Measurements from ENCODE around the gene OSCAR. TPM values are rescaled to one million over a fixed set of nuclear protein-coding genes. Genes with fewer than 3 reads are reported as not detected.
A peak's percentile ranks its signal among the peaks of the same experiment; 100 is the strongest.

OSCAR gene
- total and polyA plus RNA-seq, 10 of the 15 experiments (the other 5 are each of a cell fraction or from before 2014, with no cell fraction given), result 0.08 to 0.27 (median 0.10) TPM; not detected in 7

DNA sequence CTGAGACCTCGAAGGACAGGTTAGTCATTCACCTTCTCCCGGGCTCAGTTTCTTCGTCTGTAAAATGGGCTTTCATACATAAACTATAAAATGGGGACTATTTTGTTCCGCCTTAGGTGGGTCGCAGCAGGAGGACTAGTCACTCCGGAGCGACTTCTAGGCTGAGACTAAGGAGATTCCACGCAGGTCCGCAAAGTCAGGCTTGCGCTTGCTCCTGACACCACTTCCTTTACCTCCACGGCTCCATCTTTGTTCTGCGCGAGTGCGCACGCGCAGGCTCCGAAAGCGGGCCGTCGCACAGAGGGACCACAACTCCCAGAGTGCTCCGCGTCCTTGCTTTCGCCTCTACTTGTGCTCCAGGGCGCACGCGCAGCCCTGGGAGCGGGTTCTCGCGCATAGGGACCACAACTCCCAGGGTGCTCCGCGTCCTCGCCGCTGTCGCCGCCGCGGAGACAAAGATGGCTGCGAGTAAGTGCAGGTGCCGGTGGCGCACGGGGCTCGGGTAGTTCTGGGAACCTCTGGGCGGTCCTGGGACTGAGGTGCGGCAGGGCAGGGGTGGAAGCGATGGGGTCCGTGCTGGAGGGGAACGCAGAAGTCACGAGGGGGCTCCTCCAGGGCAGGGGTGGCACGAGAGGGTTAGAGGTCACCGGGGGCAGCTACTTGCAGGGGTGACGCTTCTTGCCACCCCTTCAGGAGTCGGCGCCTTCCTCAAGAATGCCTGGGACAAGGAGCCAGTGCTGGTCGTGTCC is 2.0 kb upstream of the OSCAR start, which contains the start of gene NDUFA3:
NDUFA3 (plus strand) TSS at position 435 of the 749 bp plus-strand sequence; CDS start at position 459, 24 bp downstream.
- H3K79me2 ChIP-seq (ENCODE audit: control insufficient read depth, insufficient read depth, low read length), result peaks cover 9% of the 10 kb centered on the region
- no peaks in the 10 kb centered on the region for H4K20me1 ChIP-seq (ENCODE audit: control insufficient read depth, insufficient read depth)
- in situ Hi-C loops (cut with MboI), result no loop called here
- RAD21 ChIA-PET (ENCODE audit: unreplicated experiment), result no interaction called here
- intact Hi-C loops (cut with micrococcal nuclease; ENCODE audit: unreplicated experiment), result loop anchor here (1.0 to 10.0 kb wide), 3 partner anchors 35 to 998 kb away; partner anchors contain the start of genes CNOT3 and ZNF160
- H3K36me3 ChIP-seq (ENCODE audit: control insufficient read depth in 2 of 2, insufficient read depth in 2 of 2, low read length in 1 of 2), result peaks cover 0 to 5% of the 10 kb centered on the region in 2 experiments; a peak in 2 of 4 replicates
- H3K27ac ChIP-seq (ENCODE audit: control insufficient read depth, insufficient read depth), result peak within 1 kb of the TSS; percentile 75
- no peaks in the 10 kb centered on the region for H3K27me3 ChIP-seq (replicated peaks in 1 of 2; ENCODE audit: control insufficient read depth in 2 of 2, insufficient read depth in 2 of 2, low read length in 1 of 2)
- 5% methylated on average over 51 of the region's 54 CpGs for WGBS (ENCODE audit: insufficient coverage, insufficient replicate concordance, low lambda C conversion rate, missing lambda C conversion rate)
- peak within 1 kb of the TSS; percentile 85 for H2AFZ ChIP-seq (ENCODE audit: control insufficient read depth, low read depth, low read length)
- CTCF ChIA-PET, result no interaction called here
- ATAC-seq (peak; percentile 99), FAIRE-seq (peak; percentile 99), DNase-seq (ENCODE audit: low read depth, low spot score) (peak; percentile 95)
- H3K9ac ChIP-seq (ENCODE audit: control insufficient read depth, insufficient read depth, low read length), result peak within 1 kb of the TSS; percentile 84
- H3K9me3 ChIP-seq (replicated peaks; ENCODE audit: control insufficient read depth, insufficient read depth, low read length), result no peaks in the 10 kb centered on the region
- SMC1A ChIA-PET (ENCODE audit: uncharacterized antibody, unreplicated experiment), result interaction anchor here (1.0 kb wide), 2 partner anchors 12 to 16 kb away, joined by 3 read pairs; partner anchors contain the start of gene TFPT
- peak within 1 kb of the TSS; percentile 85 for H3K4me3 ChIP-seq
- POLR2A ChIA-PET, result interaction anchor here (0.5 to 2.1 kb wide), 3 partner anchors 10 to 1663 kb away, joined by 3 to 8 read pairs (median 6); no protein-coding TSS in a partner anchor
- H3K4me1 ChIP-seq (ENCODE audit: control insufficient read depth, insufficient read depth, low read length), result no peaks in the 10 kb centered on the region
- TSS peak; percentile 97 for BruUV-seq (replicated peaks)
- peak within 1 kb of the TSS; percentile 89 for H3K4me2 ChIP-seq (ENCODE audit: control insufficient read depth, insufficient read depth)
- TF ChIP-seq, protein P1, sequence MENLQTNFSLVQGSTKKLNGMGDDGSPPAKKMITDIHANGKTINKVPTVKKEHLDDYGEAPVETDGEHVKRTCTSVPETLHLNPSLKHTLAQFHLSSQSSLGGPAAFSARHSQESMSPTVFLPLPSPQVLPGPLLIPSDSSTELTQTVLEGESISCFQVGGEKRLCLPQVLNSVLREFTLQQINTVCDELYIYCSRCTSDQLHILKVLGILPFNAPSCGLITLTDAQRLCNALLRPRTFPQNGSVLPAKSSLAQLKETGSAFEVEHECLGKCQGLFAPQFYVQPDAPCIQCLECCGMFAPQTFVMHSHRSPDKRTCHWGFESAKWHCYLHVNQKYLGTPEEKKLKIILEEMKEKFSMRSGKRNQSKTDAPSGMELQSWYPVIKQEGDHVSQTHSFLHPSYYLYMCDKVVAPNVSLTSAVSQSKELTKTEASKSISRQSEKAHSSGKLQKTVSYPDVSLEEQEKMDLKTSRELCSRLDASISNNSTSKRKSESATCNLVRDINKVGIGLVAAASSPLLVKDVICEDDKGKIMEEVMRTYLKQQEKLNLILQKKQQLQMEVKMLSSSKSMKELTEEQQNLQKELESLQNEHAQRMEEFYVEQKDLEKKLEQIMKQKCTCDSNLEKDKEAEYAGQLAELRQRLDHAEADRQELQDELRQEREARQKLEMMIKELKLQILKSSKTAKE (IDR thresholded peaks at IDR 0.05; ENCODE audit: low read depth, poor library complexity, severe bottlenecking), result no peak
- no peak for TF ChIP-seq ZNF274 (IDR thresholded peaks at IDR 0.05; ENCODE audit: insufficient read depth, insufficient read length)
- TF ChIP-seq, protein P2, sequence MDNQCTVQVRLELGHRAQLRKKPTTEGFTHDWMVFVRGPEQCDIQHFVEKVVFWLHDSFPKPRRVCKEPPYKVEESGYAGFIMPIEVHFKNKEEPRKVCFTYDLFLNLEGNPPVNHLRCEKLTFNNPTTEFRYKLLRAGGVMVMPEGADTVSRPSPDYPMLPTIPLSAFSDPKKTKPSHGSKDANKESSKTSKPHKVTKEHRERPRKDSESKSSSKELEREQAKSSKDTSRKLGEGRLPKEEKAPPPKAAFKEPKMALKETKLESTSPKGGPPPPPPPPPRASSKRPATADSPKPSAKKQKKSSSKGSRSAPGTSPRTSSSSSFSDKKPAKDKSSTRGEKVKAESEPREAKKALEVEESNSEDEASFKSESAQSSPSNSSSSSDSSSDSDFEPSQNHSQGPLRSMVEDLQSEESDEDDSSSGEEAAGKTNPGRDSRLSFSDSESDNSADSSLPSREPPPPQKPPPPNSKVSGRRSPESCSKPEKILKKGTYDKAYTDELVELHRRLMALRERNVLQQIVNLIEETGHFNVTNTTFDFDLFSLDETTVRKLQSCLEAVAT (IDR thresholded peaks at IDR 0.05), result no peak
- no peak for TF ChIP-seq MEF2A (IDR thresholded peaks at IDR 0.05; ENCODE audit: insufficient read depth, low read depth, low read length)
- TF ChIP-seq YY1 (IDR thresholded peaks at IDR 0.05; ENCODE audit: low read depth, low read length), result peak; percentile 97
- no peak for TF ChIP-seq CHD4 (IDR thresholded peaks at IDR 0.05)
- no peak for TF ChIP-seq PAX8 (IDR thresholded peaks at IDR 0.05)
- TF ChIP-seq TBL1XR1 (IDR thresholded peaks at IDR 0.05; ENCODE audit: low read depth, low read length), result no peak; the same call in 1 of the 2 replicates
- TF ChIP-seq, protein P3, sequence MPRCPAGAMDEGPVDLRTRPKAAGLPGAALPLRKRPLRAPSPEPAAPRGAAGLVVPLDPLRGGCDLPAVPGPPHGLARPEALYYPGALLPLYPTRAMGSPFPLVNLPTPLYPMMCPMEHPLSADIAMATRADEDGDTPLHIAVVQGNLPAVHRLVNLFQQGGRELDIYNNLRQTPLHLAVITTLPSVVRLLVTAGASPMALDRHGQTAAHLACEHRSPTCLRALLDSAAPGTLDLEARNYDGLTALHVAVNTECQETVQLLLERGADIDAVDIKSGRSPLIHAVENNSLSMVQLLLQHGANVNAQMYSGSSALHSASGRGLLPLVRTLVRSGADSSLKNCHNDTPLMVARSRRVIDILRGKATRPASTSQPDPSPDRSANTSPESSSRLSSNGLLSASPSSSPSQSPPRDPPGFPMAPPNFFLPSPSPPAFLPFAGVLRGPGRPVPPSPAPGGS (IDR thresholded peaks at IDR 0.05; ENCODE audit: borderline replicate concordance, insufficient read depth, low read depth, low read length, poor library complexity, severe bottlenecking), result no peak
- TF ChIP-seq KAT2A (conservative IDR thresholded peaks at IDR 0.05; ENCODE audit: control insufficient read depth, low read depth, low read length), result no peak
- no peak for TF ChIP-seq SREBF2 (IDR thresholded peaks at IDR 0.05; ENCODE audit: low read length)
- TF ChIP-seq CEBPB (IDR thresholded peaks at IDR 0.05; ENCODE audit: borderline replicate concordance in 1 of 2, low read depth in 2 of 2, low read length in 2 of 2), result no peak
- no peak for TF ChIP-seq SUPT20H (IDR thresholded peaks at IDR 0.05; ENCODE audit: borderline replicate concordance, control insufficient read depth, low read depth, low read length)
- TF ChIP-seq TCF3 (IDR thresholded peaks at IDR 0.05; ENCODE audit: borderline replicate concordance, insufficient read depth, low read depth, low read length), result no peak
